DMS79 (cell line): Measurements from ENCODE around the gene UNG.

Experiments used
- DNase-seq: peaks from one replicate; lab custom pipeline; 2025; lab: John Stamatoyannopoulos, UW

UNG gene

DNA sequence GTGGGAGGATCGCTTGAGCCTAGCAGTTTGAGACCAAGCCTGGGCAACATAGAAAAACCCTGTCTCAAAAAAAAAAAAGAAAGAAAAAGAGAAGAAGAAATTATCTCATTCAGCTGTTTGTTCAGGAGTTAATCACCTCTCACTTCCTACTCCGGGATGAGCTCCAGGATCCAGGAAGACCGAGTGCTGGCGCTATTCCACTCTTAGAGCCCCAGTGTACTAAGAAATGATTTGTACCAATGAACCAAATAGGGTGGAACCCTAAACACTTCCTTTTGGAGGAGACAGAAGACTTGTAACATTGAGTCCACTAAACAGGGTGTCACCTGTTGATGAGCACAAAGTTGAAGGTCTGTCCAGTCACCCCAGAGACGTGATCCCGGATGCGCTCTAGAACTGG lies 7.7 kb upstream of the UNG start:
- no peak for DNase-seq

DNA sequence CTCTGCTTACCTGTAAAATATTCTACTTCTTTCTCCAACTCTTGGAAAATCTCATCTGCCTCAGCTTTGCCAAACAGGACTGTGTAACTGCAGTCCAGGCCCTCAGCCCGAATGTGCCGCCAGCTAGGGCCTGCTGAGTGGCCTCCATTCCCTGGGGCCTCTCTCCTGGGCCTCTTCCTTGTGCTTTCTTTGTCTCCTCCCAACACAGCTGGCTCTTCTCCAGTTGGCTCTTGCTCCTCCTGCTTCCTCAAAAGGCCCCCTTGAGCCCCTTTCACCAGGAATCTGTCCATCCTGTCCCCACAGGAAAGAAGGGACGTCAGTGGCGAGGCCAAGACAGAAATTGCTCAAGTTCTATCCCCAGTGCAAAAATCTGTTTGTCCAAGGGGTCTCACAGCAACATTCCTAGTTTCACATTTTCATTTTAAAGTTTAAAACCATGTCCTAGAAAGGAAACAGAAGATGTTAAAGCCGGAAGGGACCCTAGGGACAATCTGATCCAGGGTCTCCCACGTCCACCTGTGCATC lies 4.8 kb upstream of the UNG start:
- no peak for DNase-seq

GRCh38 chr12:109093022-109093918 lies 4.1 kb upstream of the UNG start, which contains the start of gene ALKBH2:
TSS of gene ALKBH2 (minus strand) at chr12:109093472. CDS start at chr12:109092786, 686 bp downstream.
- DNase-seq: peak; percentile 83

GRCh38 chr12:109097140-109097434 lies 310 bp upstream of the UNG start:
- no peak for DNase-seq

DNA sequence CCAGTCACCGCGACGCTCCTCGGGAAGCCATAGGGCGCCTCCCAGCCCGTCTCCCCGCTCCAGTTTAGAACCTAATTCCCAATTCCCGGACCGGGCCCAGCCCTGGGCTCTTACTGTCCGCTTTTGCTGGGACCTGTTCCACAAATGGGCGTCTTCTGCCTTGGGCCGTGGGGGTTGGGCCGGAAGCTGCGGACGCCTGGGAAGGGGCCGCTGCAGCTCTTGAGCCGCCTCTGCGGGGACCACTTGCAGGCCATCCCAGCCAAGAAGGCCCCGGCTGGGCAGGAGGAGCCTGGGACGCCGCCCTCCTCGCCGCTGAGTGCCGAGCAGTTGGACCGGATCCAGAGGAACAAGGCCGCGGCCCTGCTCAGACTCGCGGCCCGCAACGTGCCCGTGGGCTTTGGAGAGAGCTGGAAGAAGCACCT lies 797 bp downstream of the UNG start:
- DNase-seq: peak; percentile 58

DNA sequence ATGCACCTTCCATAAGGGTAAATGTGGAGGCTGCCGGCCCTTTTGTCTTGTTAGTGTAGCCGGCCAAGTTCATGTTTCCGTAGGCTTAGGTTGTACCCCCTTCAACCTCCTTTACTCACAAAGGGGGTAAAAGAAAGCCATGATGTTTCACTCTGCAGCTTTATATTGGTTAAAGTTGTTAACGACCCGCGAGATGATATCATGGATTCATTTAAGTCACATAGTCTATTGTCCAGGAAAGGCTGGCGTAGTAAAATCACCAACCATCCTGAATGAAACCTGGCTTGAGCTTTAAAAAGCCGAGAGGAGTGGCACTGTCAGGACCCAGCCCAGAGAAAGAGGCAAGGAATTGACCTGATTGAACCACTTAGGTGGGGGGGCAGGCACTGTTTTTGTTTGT lies 1.3 kb downstream of the UNG start:
- no peak for DNase-seq

GRCh38 chr12:109099431-109100020 lies 2.1 kb downstream of the UNG start:
- no peak for DNase-seq

- DNase-seq: no peak
These were observed 3.3 kb downstream of the UNG start for GRCh38 chr12:109100741-109101140.

GRCh38 chr12:109102491-109102890 lies 5.1 kb downstream of the UNG start:
- DNase-seq: no peak

DNA sequence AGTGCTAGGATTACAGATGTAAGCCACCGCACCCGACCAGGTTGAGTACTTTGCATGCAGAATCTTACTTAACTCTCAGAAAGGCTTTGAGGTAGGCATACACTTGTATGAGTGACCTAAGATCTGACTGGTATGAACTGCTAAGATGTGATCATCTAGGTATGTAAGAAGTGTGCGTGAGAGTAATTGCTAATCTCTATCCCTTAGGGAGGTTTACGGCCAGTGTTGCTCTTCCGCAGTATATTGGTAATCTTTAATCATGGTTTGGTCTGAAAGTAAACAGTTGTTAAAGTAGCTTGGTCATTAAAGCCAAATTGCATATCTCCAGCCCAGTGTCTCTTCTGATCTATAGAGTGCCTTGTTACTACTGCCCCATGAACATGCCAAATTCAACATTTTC lies 7.8 kb downstream of the UNG start:
- no peak for DNase-seq

DNA sequence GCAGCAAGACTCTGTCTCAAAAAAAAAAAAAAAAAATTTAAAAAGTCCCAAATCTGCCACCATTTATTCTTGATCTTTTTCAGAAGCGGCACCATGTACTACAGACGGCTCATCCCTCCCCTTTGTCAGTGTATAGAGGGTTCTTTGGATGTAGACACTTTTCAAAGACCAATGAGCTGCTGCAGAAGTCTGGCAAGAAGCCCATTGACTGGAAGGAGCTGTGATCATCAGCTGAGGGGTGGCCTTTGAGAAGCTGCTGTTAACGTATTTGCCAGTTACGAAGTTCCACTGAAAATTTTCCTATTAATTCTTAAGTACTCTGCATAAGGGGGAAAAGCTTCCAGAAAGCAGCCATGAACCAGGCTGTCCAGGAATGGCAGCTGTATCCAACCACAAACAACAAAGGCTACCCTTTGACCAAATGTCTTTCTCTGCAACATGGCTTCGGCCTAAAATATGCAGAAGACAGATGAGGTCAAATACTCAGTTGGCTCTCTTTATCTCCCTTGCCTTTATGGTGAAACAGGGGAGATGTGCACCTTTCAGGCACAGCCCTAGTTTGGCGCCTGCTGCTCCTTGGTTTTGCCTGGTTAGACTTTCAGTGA lies 12.5 kb downstream of the UNG start:
- no peak for DNase-seq

- no peak for DNase-seq
These were observed 13.6 kb downstream of the UNG start for GRCh38 chr12:109110988-109111495.

GRCh38 chr12:109112720-109113465 lies 15.5 kb downstream of the UNG start:
- DNase-seq: no peak

DNA sequence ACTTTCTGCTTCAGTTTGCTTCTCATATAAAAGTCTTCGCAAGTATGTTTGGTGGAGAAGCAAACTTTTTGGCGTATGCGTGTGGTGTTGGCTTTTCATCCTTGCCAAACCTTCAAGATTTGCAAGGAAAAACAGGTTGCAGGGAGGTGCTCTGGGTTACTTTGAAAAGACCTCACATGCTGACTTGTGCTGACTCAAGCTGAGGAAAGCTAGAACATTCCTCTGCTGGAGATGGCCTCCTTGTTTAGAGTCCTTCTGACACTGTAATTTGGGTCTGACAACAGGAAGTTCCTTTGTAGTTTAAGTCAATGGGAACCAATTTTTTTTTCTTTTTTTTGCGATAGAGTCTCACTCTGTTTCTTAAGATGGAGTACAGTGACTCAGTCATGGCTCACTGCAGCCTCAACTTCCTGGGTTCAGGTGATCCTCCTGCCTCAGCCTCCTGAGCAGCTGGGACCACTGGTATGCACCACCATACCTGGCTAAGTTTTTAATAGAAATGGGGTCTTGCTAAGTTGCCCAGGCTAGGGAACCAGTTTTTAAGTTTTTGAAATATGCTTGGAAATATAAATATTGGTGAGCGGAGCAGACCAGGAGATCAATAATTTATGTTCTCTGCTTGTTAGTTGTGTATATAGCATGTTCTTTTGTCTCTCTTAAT lies 16.4 kb downstream of the UNG start:
- no peak for DNase-seq

DNA sequence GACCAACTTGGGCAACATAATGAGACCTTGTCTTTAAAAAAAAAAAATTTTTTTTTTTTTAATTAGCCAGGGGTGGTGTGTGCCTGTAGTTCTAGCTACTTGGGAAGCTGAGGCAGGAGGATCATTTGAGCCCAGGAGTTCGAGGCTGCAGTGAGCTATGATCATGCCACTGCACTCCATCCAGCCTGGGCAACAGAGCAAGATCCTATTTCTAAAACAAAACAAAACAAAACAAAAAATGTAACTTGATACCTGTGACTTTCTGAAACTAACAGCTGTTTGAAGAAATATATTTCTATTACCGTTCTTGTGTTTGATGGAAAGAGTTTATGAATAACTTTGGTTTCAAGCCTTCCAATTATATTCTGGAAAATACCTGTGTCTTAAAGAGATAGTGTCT lies 17.2 kb downstream of the UNG start:
- no peak for DNase-seq

DNA sequence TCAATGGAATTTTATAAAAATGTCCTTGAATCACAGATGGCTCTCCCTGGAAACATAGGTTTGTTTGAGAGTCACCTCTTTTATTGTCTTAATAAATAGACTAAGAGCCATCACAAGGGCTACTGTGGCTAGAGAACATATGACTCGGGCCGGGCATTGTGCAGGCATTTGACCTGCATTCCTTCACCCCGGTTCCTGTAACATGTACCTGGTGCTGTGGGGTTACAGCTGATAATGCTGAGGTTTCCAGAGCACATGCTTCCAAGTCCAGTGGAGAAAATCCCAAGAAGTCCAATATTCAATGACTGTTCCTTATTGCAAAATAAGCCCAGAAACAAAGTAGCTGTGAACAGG lies 18.0 kb downstream of the UNG start:
- DNase-seq: no peak

- DNase-seq: no peak
These were observed 18.6 kb downstream of the UNG start, which contains the start of gene ACACB for GRCh38 chr12:109115758-109116610. TSS of gene ACACB (plus strand) at chr12:109116587. CDS start at chr12:109139406, 22,819 bp downstream.

- no peak for DNase-seq
These were observed 19.2 kb downstream of the UNG start for GRCh38 chr12:109116611-109116949.

DNA sequence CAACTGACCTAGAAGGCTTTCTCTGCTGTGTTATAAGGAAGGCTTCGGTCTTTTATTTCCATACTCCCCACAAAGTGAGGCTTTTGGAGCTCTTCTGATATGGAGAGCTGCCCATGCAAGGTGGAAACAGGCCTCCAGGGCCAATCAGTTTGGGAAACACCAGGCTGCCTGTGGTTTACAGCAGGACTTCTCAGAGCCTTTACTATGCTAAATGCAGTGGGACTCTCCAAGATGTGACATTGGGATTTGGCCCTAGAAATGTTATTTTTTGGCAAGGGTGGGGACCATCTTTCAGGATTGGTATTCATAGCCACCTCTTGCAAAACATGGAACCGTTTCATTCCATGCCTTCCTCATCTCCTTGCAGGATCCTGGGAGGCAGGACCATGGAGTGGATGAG lies 22.7 kb downstream of the UNG start:
- no peak for DNase-seq

DNA sequence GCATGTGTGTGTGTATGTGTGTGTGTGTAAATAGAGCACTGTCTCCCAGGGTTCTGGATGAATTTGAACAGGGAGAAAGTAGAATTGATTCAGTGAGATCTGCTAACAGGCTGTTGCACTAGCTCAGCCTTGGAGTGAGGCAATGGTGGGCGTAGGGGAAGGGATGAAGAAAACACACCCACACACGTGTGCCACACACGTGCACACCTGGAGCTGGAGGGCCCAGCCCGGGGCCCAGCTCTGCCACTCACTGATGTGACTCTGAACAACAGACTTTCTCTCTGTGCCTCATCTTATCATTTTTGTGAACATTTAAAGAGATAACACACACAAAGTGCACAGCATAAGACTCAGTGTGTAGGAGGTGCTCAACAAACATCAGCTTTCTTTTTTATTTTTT lies 23.2 kb downstream of the UNG start:
- no peak for DNase-seq
